ES-I3 (cell line): ENCODE results near the gene UBL5.
A peak's percentile ranks its signal among the peaks of the same experiment; 100 is the strongest.
"Not testable (repeated sequence)": the region's sequence is repeated elsewhere in the genome, so short reads cannot be mapped to it uniquely, and the experiment has no call there.

Source experiments
- H3K36me3 ChIP-seq: 2 replicates; pipeline ENCODE4 v1.6.1; 2013; ENCODE audit warnings: mild to moderate bottlenecking, low read length, control low read depth, moderate library complexity; ENCODE audit not compliant: insufficient read depth
- H3K4me1 ChIP-seq: 2 replicates; pipeline ENCODE4 v1.6.1; 2013; ENCODE audit warnings: mild to moderate bottlenecking, control low read depth, low read length; ENCODE audit not compliant: insufficient read depth
- H3K9ac ChIP-seq: 2 replicates; pipeline ENCODE4 v1.6.1; 2013; ENCODE audit warnings: low read depth, mild to moderate bottlenecking, low read length, moderate library complexity
- H3K9me3 ChIP-seq: 2 replicates; pipeline ENCODE4 v1.6.1; 2013; ENCODE audit warnings: mild to moderate bottlenecking, low read length, moderate library complexity; ENCODE audit not compliant: control insufficient read depth, insufficient read depth

The UBL5 gene

DNA sequence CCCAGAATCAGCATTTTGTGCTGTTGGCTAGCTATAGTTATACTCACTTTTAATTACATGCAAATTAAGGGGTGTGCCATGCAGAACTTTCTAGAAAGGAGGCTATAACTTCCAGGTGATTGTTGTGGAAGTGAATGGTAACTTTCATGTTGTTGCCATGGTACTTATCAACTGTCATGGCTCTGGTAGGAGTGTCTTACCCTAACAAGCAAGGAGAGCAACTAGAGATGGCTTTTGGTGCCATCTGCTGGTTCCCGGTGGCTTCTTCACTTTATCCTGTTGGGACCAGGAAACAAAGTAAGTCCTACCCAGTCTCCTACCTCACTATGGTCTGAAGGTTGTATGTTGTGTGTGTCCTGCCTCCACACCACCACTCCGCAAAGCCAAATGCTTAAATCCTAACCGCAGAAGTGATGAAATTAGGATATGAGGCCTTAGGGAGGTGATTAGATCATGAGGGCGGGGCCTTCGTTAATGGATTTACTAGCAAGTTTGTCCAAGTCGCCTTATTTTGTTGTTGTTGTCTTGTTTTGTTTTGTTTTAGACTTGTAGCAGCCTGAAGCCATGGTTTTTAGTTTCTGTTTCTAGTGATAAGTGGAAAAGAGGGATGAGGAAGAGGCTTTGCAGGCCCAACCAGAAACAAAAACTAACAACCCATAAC is 31.5 kb upstream of the UBL5 start:
- no peak overlapping the region for H3K9ac ChIP-seq
- no peaks in the 10 kb centered on the region for H3K36me3 ChIP-seq
- no peaks in the 10 kb centered on the region for H3K4me1 ChIP-seq
- no peaks in the 10 kb centered on the region; the same call in none of the 2 replicates for H3K9me3 ChIP-seq

DNA sequence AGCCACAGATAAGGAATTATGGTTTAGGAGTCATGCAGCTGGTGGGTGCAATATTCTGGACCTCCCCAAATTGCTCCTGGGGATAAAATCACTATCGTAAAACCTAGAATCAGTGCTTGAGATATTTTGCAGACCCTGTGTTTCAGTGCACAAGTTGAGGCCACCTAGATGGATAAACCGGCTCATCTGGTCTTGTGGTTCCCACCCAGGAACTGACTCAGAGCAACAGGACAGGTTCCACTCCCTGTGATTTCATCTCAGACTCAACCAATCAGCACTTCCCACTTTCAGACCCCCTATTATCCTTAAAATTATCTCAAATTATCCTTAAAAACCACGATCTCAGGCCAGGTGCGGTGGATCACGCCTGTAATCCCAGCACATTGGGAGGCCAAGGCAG is 29.8 kb upstream of the UBL5 start:
- Histone ChIP-seq H3K9ac (no peak overlapping the region), H3K36me3 (no peaks in the 10 kb centered on the region), H3K9me3 (no peaks in the 10 kb centered on the region; the same call in none of the 2 replicates), H3K4me1 (no peaks in the 10 kb centered on the region)

DNA sequence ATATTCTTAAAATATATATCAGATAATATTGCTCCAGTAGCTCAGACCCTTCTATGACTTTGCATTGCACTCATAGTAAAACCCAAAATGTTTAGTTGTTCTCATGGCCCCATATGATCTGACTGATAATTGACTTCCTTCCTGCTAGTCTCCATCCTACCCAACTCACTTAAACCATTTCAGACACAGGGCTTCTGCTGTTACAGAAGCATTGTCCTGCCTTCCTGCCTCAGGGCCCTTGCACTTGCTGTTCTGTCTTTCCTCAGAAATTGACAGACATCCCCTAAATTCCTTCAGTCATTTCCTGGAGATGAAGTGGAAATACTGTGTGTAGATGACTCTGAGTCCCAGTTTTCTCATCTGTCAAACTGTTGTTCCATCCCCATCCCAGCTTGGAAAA is 28.6 kb upstream of the UBL5 start:
- Histone ChIP-seq H3K4me1 (no peaks in the 10 kb centered on the region), H3K9me3 (no peaks in the 10 kb centered on the region; the same call in 1 of the 2 replicates)

DNA sequence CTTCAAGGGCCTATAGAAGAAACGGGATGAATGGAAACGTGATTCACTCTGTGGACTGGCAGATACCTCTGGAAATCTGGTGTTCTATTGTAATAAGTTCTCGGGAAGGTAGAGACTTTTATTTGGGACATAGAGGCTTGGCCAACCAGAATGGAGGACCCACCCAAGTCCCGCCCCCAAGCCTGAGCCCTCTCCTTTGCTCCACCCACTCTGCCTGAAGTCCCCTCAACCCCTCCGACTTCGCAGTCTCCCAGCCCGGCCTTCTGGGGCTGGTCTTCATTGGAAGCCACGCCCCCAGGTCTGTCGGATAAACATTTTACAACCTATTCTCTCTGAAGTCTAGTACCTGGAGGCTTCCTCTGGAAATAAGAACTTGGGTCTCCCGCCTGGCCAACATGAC is 25.7 kb upstream of the UBL5 start:
- Histone ChIP-seq H3K9ac (no peak overlapping the region), H3K36me3 (no peaks in the 10 kb centered on the region), H3K4me1 (no peaks in the 10 kb centered on the region), H3K9me3 (no peaks in the 10 kb centered on the region; the same call in 1 of the 2 replicates)

More for the DNA sequence above, 28.6 kb upstream of the UBL5 start:
- Histone ChIP-seq H3K36me3 (no peaks in the 10 kb centered on the region), H3K9ac (no peak overlapping the region)

DNA sequence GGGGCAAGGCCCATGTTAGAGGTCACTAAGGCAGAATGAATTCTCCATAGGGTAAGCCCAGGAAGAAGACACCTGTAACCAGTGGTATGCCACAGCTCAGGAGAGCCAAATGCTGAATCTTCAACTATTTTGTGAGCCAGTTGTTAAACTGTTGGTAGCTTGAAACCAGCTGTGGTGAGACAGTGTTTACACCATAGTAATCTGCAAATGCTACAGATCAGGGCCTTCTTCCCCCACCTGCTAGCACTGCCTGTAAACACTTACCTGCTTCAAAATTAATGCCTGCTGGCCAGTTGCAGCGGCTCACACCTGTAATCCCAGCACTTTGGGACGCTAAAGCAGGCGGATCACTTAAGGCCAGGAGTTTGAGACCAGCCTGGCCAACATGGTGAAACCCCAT is 20.9 kb upstream of the UBL5 start:
- H3K4me1 ChIP-seq = no peaks in the 10 kb centered on the region
- no peaks in the 10 kb centered on the region for H3K9me3 ChIP-seq
- H3K9ac ChIP-seq = no peak overlapping the region
- H3K36me3 ChIP-seq = peaks cover 7% of the 10 kb centered on the region; the same call in 1 of the 2 replicates

DNA sequence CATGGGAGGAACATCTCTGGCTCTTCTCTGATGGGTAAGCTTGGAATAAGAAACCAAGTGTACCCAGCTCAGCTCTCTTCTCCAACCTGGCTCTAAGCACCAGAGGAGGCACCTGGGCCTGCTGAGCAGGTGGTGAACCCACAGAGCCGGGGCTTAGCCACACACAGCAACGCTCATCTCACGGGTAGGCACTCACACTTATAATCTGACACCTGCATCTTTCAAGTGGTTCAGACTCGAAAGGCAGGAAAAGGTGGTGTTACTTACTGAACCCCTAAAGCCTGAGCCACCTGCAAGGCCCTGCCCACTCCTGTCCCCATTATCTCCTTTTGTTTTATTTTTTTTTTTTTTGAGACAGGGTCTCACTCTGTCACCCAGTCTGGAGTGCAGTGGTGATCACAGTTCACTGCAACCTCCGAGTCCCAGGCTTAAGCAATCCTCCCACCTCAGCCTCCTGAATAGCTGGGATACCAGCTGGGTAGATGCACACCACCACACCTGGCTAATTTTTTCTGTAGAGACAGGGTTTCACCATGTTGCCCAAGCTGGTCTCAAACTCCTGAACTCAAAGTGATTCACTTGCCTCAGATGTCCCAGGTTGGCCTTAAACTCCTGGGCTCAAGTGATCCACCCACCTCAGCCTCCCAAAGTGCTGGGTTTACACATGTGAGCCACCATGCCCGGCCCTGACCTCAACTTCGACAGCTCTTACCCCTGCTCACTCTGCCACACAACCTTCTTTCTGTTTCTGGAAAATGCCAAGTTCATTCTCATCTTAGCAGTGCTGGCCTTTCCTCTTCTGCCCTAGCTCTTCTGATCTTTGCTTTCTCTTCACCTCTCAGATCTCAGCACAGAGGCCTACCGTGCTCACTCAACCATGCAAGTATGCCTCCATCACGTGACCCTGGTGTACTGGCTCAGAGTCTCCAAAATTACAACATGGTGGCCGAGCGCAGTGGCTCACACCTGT is 18.6 kb upstream of the UBL5 start:
- Histone ChIP-seq H3K4me1 (no peaks in the 10 kb centered on the region), H3K36me3 (peaks cover 7% of the 10 kb centered on the region; the same call in 1 of the 2 replicates), H3K9me3 (no peaks in the 10 kb centered on the region), H3K9ac (no peak overlapping the region)

DNA sequence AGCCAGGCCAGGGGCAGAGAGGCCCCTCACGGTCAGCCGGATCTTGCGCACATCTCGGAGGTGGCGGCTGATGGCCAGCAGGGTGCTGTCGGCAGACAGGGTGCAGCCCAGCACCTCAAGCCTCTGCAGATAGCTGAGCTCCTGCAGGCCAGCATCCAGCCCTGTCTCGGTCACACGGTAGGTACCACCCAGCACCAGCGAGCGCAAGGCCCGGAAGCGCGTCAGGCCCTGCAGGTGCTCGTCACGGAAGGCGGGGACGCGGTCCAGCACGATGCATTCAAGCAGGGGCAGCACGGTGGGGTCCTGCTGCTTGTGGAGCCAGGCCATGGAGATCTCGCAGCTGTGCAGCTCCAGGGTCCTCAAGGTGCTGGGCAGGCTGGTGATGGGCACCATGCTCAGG is 16.6 kb upstream of the UBL5 start:
- Histone ChIP-seq H3K4me1 (no peaks in the 10 kb centered on the region), H3K9ac (no peak overlapping the region), H3K9me3 (no peaks in the 10 kb centered on the region), H3K36me3 (peaks cover 7% of the 10 kb centered on the region; the same call in 1 of the 2 replicates)

DNA sequence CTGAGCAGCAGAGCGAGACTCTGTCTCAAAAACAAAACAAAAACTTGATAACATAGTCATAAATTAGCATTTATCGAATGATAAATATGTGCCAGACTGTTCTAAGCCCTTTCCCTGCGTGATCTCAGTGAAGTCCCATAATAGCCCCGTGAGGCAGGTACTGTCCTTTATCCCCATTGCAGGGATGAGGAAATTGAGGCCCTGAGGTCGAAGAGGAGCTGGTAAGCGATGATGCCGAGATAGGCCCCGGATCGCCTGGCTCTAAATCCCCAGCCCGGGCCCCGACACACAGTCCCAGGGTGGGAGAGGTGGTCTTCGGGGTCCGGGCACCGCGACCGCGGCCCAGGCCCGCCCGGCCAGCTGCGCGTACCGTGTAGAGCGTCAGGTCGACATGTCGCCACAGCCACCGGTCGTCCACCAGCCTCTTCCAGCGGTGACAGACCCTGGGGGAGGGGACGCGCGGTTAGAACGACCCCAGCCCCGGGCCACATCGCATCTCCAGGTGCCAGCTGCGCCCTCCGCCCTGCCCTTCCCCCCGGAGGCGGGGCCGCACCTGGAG is 9.5 kb upstream of the UBL5 start:
- H3K36me3 ChIP-seq = no peaks in the 10 kb centered on the region
- no peaks in the 10 kb centered on the region for H3K4me1 ChIP-seq
- H3K9me3 ChIP-seq = no peaks in the 10 kb centered on the region
- H3K9ac ChIP-seq = peak overlapping the region; percentile 74

DNA sequence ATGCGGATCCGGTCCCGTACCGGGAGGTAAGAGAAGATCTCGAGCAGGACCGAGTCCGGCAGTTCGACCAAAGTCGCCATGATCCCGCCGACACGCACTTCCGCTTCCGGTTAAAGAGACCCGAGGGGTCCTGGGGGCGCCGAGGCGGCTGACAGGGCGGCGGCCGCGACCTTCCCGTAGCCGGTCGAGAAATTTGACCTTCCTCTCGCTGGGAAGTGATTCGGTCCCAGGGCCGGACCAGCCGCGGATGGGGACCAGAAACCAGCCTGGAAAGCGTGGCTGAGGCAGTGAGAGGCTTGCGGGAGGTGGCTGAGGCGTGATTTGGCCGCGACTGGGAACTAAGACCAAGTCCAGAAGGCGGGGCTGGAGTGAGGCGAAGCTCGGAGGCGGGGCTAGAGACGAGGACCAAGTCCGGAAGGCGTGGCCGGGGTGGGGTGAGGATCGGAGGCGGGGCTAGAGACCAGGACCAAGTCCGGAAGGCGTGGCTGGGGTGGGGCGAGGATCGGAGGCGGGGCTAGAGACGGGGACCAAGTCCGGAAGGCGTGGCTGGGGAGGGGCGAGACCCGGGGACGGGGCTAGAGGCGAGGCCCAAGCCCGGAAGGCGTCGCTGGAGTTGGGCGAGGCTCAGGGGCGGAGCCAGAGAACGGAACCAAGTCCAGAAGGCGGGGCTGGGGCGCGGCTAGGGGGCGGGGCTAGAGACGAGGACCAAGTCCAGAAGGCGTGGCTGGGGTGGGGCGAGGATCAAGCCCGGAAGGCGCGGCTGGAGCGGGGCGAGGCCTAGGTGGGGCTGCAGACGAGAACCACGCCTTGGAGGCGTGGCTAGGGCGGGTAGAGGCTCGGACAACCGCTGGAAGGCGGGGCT is 8.8 kb upstream of the UBL5 start, which contains the start of gene FBXL12:
FBXL12 (minus strand) TSS at position 346 of the 862 bp plus-strand sequence; CDS start at position 80, 266 bp downstream.
- Histone ChIP-seq H3K9ac (peak within 1 kb of the TSS; percentile 74), H3K36me3 (no peaks in the 10 kb centered on the region), H3K9me3 (no peaks in the 10 kb centered on the region), H3K4me1 (no peaks in the 10 kb centered on the region)

DNA sequence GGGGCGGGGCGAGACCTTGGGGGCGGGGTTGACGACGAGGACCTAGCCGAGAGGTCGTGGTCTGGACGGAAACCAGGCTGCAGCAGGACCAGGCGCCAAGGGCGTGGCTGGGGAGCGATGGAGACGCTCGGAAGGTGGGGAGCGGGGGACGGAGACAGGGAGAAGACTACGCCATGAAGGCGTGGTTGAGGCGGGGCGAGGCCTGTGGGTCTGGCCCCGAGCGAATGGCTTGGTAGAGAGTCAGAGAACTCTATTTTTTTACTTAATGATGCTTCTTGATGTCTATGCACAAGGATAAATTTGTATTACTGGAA is 8.2 kb upstream of the UBL5 start:
- no peaks in the 10 kb centered on the region for H3K9me3 ChIP-seq
- H3K4me1 ChIP-seq = no peaks in the 10 kb centered on the region
- H3K9ac ChIP-seq = peak overlapping the region; percentile 32; the same call in 1 of the 2 replicates
- no peaks in the 10 kb centered on the region for H3K36me3 ChIP-seq

DNA sequence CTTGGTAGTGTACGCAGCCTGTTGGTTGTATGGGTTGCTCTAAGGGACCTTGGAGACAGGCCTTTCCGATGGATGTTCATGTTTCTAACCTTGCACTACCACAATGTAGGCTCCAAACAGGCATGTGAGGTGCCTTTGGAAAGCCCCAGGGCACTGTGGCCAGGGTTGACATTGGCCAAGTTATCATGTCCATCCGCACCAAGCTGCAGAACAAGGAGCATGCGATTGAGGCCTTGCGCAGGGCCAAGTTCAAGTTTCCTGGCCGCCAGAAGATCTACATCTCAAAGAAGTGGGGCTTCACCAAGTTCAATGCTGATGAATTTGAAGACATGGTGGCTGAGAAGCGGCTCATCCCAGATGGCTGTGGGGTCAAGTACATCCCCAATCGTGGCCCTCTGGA is 7.7 kb upstream of the UBL5 start:
- H3K36me3 ChIP-seq, H3K9me3 ChIP-seq, H3K4me1 ChIP-seq: not testable (repeated sequence)
- peak overlapping the region; percentile 32; the same call in 1 of the 2 replicates for H3K9ac ChIP-seq

DNA sequence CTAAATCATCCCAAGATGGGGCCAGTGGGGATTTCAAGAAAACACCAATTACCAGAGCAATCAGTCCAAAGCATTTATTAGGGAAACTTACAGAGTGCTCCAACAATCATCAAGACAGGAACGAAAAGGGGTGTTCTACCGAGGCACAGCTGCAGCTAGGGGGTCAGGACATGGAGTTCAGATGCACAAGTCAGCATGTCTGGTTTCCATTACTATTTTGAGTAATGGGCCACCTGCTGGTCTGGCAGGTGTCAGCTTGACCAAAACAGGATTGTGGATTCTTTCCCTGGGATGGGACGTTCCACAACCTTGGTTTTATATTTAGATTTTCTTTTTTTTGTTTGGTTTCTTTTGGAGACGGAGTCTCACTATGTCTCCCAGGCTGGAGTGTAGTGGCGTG is 3.9 kb upstream of the UBL5 start:
- Histone ChIP-seq H3K9ac (no peak overlapping the region), H3K9me3 (no peaks in the 10 kb centered on the region), H3K4me1 (no peaks in the 10 kb centered on the region; the same call in 1 of the 2 replicates), H3K36me3 (no peaks in the 10 kb centered on the region)

DNA sequence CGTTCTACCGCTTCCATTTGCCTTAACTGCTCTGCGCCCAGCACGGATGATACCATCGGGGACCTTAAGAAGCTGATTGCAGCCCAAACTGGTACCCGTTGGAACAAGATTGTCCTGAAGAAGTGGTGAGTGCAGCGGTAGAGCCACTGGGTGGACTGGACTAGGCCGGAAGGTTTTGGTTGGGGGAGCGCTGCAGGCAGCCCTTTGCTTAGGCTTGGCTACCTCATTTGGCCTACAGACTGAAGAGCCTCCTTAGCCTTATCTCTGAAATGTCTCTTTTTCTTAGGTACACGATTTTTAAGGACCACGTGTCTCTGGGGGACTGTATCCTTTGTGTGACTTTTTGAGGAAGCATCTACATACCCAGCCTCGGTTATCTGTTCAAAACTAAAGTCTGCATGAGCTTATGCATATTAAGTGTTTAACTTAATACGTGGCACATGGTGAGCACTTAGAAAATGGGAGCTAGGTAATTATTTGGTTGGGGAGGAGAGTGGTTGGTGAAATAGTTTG is 889 bp downstream of the UBL5 start:
- Histone ChIP-seq H3K36me3 (peaks cover 9% of the 10 kb centered on the region), H3K4me1 (no peaks in the 10 kb centered on the region; the same call in 1 of the 2 replicates), H3K9me3 (no peaks in the 10 kb centered on the region), H3K9ac (peak overlapping the region; percentile 91)
